Measurements from ENCODE around the gene MDFI.

Gene MDFI

DNA sequence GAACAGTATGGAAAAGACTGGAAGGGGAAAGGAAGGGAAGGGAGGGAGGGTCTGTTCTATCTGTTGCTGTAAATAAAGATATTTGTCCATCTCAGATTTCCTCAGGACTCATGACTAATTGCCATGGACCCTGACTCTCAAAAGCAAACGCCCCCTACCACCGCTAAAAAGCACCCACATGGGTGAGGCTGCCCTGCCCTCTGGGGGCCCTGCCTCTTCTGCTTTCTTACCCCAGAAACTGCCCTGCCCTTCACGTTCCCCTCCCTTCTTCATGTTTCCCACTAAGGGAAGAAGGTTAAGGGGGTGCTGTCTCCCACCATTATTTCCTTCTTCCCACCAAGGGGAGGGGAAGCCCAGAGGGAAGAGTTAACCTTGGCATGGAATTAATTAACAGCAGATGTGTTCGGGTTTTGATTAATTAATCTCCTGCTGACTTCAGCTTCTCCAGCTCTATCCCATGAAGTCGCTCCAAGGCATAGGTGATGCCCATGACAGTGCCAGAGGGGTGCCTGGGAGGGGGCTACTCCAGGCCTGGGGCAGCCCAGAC lies 16.0 kb downstream of the MDFI start:
- Histone ChIP-seq H3K27me3 (ENCODE audit: insufficient read depth, low read length) (no peaks in the 10 kb centered on the region), H3K4me2 (ENCODE audit: low read length) (no peak overlapping the region), H3K9me2 (ENCODE audit: low read depth, low read length) (no peaks in the 10 kb centered on the region), H4K20me1 (ENCODE audit: insufficient read depth, low read length) (no peaks in the 10 kb centered on the region), H3F3A (ENCODE audit: insufficient read depth, low read length) (no peaks in the 10 kb centered on the region), H3K9ac (ENCODE audit: low read length) (no peak overlapping the region), H3K79me2 (ENCODE audit: insufficient read depth, low read length) (no peaks in the 10 kb centered on the region), H3K4me1 (ENCODE audit: insufficient read depth, low read length, severe bottlenecking) (no peaks in the 10 kb centered on the region), H3K27ac (ENCODE audit: low read depth, low read length, poor library complexity, severe bottlenecking) (no peak overlapping the region), H3K36me3 (ENCODE audit: insufficient read depth, low read length) (no peaks in the 10 kb centered on the region), H2AFZ (ENCODE audit: low read length) (no peak overlapping the region), H3K4me3 (ENCODE audit: low read depth, low read length, poor library complexity, severe bottlenecking) (no peak overlapping the region), H3K9me3 (ENCODE audit: low read length) (no peaks in the 10 kb centered on the region)
- TF ChIP-seq EZH2 (IDR thresholded peaks at IDR 0.05; ENCODE audit: borderline replicate concordance, low read length), result no peak
- TF ChIP-seq, protein P1, sequence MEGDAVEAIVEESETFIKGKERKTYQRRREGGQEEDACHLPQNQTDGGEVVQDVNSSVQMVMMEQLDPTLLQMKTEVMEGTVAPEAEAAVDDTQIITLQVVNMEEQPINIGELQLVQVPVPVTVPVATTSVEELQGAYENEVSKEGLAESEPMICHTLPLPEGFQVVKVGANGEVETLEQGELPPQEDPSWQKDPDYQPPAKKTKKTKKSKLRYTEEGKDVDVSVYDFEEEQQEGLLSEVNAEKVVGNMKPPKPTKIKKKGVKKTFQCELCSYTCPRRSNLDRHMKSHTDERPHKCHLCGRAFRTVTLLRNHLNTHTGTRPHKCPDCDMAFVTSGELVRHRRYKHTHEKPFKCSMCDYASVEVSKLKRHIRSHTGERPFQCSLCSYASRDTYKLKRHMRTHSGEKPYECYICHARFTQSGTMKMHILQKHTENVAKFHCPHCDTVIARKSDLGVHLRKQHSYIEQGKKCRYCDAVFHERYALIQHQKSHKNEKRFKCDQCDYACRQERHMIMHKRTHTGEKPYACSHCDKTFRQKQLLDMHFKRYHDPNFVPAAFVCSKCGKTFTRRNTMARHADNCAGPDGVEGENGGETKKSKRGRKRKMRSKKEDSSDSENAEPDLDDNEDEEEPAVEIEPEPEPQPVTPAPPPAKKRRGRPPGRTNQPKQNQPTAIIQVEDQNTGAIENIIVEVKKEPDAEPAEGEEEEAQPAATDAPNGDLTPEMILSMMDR (IDR thresholded peaks at IDR 0.05; ENCODE audit: low read length), result no peak

DNA sequence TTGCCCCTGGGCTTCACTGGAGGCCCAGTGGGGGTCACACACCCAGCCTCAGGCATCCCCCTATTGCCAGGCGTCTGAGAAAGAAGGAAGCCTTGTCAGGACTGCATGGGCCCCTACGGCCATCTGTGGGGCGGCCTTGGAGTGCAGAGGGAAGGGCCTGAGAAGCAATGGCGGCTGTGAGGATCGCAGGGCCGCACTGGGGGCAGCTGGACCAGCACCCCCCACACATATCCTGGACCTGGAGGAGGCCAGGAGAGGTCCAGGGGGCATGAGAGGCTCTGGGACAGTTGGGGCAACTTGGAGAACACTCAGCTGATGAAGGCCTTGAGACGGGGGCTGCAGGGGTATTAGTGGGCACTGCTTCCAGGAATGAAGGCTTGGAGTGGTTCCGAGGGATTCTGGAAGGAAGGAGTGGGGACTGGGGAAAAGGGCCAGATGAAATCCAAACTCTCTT lies 16.5 kb downstream of the MDFI start:
- Histone ChIP-seq H3K4me1 (ENCODE audit: insufficient read depth, low read length, severe bottlenecking) (no peaks in the 10 kb centered on the region), H3K4me2 (ENCODE audit: low read length) (no peak overlapping the region), H3K36me3 (ENCODE audit: insufficient read depth, low read length) (no peaks in the 10 kb centered on the region), H3K9me3 (ENCODE audit: low read length) (no peaks in the 10 kb centered on the region), H3K9ac (ENCODE audit: low read length) (no peak overlapping the region), H3K27me3 (ENCODE audit: insufficient read depth, low read length) (peaks cover 2% of the 10 kb centered on the region; the same call in 1 of the 2 replicates), H4K20me1 (ENCODE audit: insufficient read depth, low read length) (no peaks in the 10 kb centered on the region), H3K27ac (ENCODE audit: low read depth, low read length, poor library complexity, severe bottlenecking) (no peak overlapping the region), H2AFZ (ENCODE audit: low read length) (no peak overlapping the region), H3K4me3 (ENCODE audit: low read depth, low read length, poor library complexity, severe bottlenecking) (no peak overlapping the region), H3K79me2 (ENCODE audit: insufficient read depth, low read length) (no peaks in the 10 kb centered on the region), H3K9me2 (ENCODE audit: low read depth, low read length) (no peaks in the 10 kb centered on the region), H3F3A (ENCODE audit: insufficient read depth, low read length) (no peaks in the 10 kb centered on the region)
- no peak for TF ChIP-seq EZH2 (IDR thresholded peaks at IDR 0.05; ENCODE audit: borderline replicate concordance, low read length)
- TF ChIP-seq, protein P1 (IDR thresholded peaks at IDR 0.05; ENCODE audit: low read length), result no peak

DNA sequence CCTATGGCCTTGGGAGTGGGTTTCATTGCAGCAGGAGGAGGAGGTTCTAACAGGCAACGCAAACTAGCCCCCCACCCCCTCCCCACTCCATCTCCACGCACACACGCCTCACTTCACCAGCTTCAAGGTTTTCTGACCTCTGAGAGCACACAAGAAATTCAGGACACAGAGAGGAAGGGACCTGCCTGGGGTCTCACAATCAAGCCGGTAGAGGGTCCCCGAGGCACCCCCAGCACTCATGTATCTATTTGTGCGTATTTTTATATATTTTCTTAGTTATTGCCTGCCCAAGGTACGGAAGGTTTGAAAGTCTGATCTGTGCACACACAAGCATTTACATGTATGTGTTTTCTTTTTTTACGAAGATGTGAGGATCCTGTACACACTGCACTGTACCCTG lies 16.9 kb downstream of the MDFI start:
- H3K9me2 ChIP-seq (ENCODE audit: low read depth, low read length), result no peaks in the 10 kb centered on the region
- no peak overlapping the region for H3K27ac ChIP-seq (ENCODE audit: low read depth, low read length, poor library complexity, severe bottlenecking)
- H3K4me2 ChIP-seq (ENCODE audit: low read length), result no peak overlapping the region
- no peaks in the 10 kb centered on the region for H3K79me2 ChIP-seq (ENCODE audit: insufficient read depth, low read length)
- H2AFZ ChIP-seq (ENCODE audit: low read length), result no peak overlapping the region
- no peak overlapping the region for H3K4me3 ChIP-seq (ENCODE audit: low read depth, low read length, poor library complexity, severe bottlenecking)
- no peak for TF ChIP-seq EZH2 (IDR thresholded peaks at IDR 0.05; ENCODE audit: borderline replicate concordance, low read length)
- TF ChIP-seq, protein P1 (IDR thresholded peaks at IDR 0.05; ENCODE audit: low read length), result no peak
- peaks cover 6% of the 10 kb centered on the region; the same call in 1 of the 2 replicates for H3K27me3 ChIP-seq (ENCODE audit: insufficient read depth, low read length)
- no peaks in the 10 kb centered on the region for H3K9me3 ChIP-seq (ENCODE audit: low read length)
- no peaks in the 10 kb centered on the region for H4K20me1 ChIP-seq (ENCODE audit: insufficient read depth, low read length)
- H3K36me3 ChIP-seq (ENCODE audit: insufficient read depth, low read length), result no peaks in the 10 kb centered on the region
- H3F3A ChIP-seq (ENCODE audit: insufficient read depth, low read length), result no peaks in the 10 kb centered on the region
- H3K4me1 ChIP-seq (ENCODE audit: insufficient read depth, low read length, severe bottlenecking), result no peaks in the 10 kb centered on the region
- no peak overlapping the region for H3K9ac ChIP-seq (ENCODE audit: low read length)

All from OCI-LY1 (cell line).